Osteoblast (primary cell): ENCODE measurements around the gene PARK7. TPM values are rescaled to one million over a fixed set of nuclear protein-coding genes. Genes with fewer than 3 reads are reported as not detected.

Experiments used
- DNase-seq: peaks from one replicate; pipeline ENCODE4 v3.0.0; 2011; ENCODE audit warnings: low spot score, mixed read lengths; ENCODE audit not compliant: insufficient read length; ENCODE audit errors: missing footprints
- H2AFZ ChIP-seq: 2 replicates; pipeline ENCODE4 v1.6.0; 2011; ENCODE audit warnings: mild to moderate bottlenecking, low read length
- H3K27ac ChIP-seq: 2 replicates; pipeline ENCODE4 v1.5.1; 2011; ENCODE audit warnings: mild to moderate bottlenecking, low read depth, low read length, moderate library complexity
- H3K27me3 ChIP-seq: 2 replicates; pipeline ENCODE4 v1.6.0; 2012; ENCODE audit warnings: mild to moderate bottlenecking, control low read depth, inconsistent platforms, low read length, moderate library complexity; ENCODE audit not compliant: insufficient read depth
- H3K36me3 ChIP-seq: 2 replicates; pipeline ENCODE4 v1.5.1; 2011; ENCODE audit warnings: mild to moderate bottlenecking, low read length, control low read depth, moderate library complexity; ENCODE audit not compliant: insufficient read depth
- H3K4me1 ChIP-seq: 2 replicates; pipeline ENCODE4 v1.5.1; 2011; ENCODE audit warnings: mild to moderate bottlenecking, low read length, control low read depth, moderate library complexity; ENCODE audit not compliant: insufficient read depth
- H3K4me2 ChIP-seq: 2 replicates; pipeline ENCODE4 v1.6.0; 2011; ENCODE audit warnings: mild to moderate bottlenecking, low read length; ENCODE audit not compliant: insufficient read depth
- H3K4me3 ChIP-seq: fragments of 200-600 bp; sonication (generic); 3 replicates; pipeline ENCODE4 v1.5.1; 2012; ENCODE audit warnings: mild to moderate bottlenecking, low read length, inconsistent platforms; ENCODE audit not compliant: insufficient read depth
- H3K79me2 ChIP-seq: 2 replicates; pipeline ENCODE4 v1.6.0; 2012; ENCODE audit warnings: mild to moderate bottlenecking, low read length, control low read depth, inconsistent platforms; ENCODE audit not compliant: insufficient read depth
- H3K9me3 ChIP-seq: 2 replicates; pipeline ENCODE4 v1.5.1; 2011; ENCODE audit warnings: low read depth, low read length, control low read depth
- H4K20me1 ChIP-seq: 2 replicates; pipeline ENCODE4 v1.6.0; 2012; ENCODE audit warnings: mild to moderate bottlenecking, low read length, control low read depth; ENCODE audit not compliant: insufficient read depth
- CTCF ChIP-seq: IDR thresholded peaks from 2 replicates; pipeline ENCODE4 v1.5.1; 2011; ENCODE audit warnings: mild to moderate bottlenecking, low read depth, low read length, moderate library complexity; ENCODE audit errors: extremely low read depth
- total RNA-seq: library from RNA; depleted of rRNA; stranded (reverse); fragments of >200 nt; gene quantifications from 2 replicates; pipeline ENCODE4 v1.2.3, GENCODE V29; 2012

Gene PARK7
- total RNA-seq, 1 donor, result 168 TPM

GRCh38 chr1:8004803-8005573 is 43.5 kb downstream of the PARK7 start:
- no peak for TF ChIP-seq CTCF
- no peaks in the 10 kb centered on the region for H3K9me3 ChIP-seq
- peak overlapping the region; percentile 21 for H2AFZ ChIP-seq
- no peaks in the 10 kb centered on the region for H4K20me1 ChIP-seq
- DNase-seq, result peak; percentile 80
- H3K27me3 ChIP-seq, result no peaks in the 10 kb centered on the region
- H3K27ac ChIP-seq, result peak overlapping the region; percentile 80
- peaks cover 25% of the 10 kb centered on the region for H3K4me1 ChIP-seq
- peak overlapping the region; percentile 43 for H3K4me3 ChIP-seq
- H3K79me2 ChIP-seq, result no peaks in the 10 kb centered on the region
- H3K36me3 ChIP-seq, result peaks cover 9% of the 10 kb centered on the region
- peak overlapping the region; percentile 73 for H3K4me2 ChIP-seq

- H3K79me2 ChIP-seq, result peaks cover 5% of the 10 kb centered on the region
- H3K4me1 ChIP-seq, result peaks cover 25% of the 10 kb centered on the region
- H2AFZ ChIP-seq, result no peak overlapping the region
- H3K36me3 ChIP-seq, result peaks cover 21% of the 10 kb centered on the region
- peak overlapping the region; percentile 80 for H3K27ac ChIP-seq
- TF ChIP-seq CTCF, result no peak
- H4K20me1 ChIP-seq, result peaks cover 4% of the 10 kb centered on the region
- H3K9me3 ChIP-seq, result no peaks in the 10 kb centered on the region
- no peak for DNase-seq
- no peak overlapping the region for H3K4me2 ChIP-seq
- no peak overlapping the region for H3K4me3 ChIP-seq
- no peaks in the 10 kb centered on the region for H3K27me3 ChIP-seq
These were observed 44.8 kb downstream of the PARK7 start for GRCh38 chr1:8006037-8006963.

- Histone ChIP-seq H3K9me3 (no peaks in the 10 kb centered on the region), H3K36me3 (peaks cover 51% of the 10 kb centered on the region), H3K79me2 (peaks cover 26% of the 10 kb centered on the region), H4K20me1 (peaks cover 25% of the 10 kb centered on the region), H3K4me1 (peaks cover 15% of the 10 kb centered on the region), H3K4me3 (no peak overlapping the region), H3K27ac (no peak overlapping the region), H2AFZ (no peak overlapping the region), H3K4me2 (no peak overlapping the region), H3K27me3 (no peaks in the 10 kb centered on the region)
- DNase-seq, result no peak
- no peak for TF ChIP-seq CTCF
These were observed 47.8 kb downstream of the PARK7 start for GRCh38 chr1:8009043-8010002.
